HEK293 (cell line): ENCODE measurements around the gene GMDS.
A peak's percentile ranks its signal among the peaks of the same experiment; 100 is the strongest.

Experiments
- CTCF ChIA-PET: fragments of 350-600 bp; formaldehyde crosslinking; extraction: SDS; loops from one replicate; lab custom pipeline; 2021; ENCODE audit warnings: antibody characterized with exemption; lab: Yijun Ruan, JAX
- POLR2A ChIA-PET: fragments of 300-600 bp; formaldehyde crosslinking; extraction: SDS; loops from one replicate; lab custom pipeline; 2020; ENCODE audit warnings: antibody characterized with exemption, inconsistent platforms; lab: Yijun Ruan, JAX
- H3K27ac ChIP-seq: fragments of 200-500 bp; sonication (Bioruptor generic); 2 replicates; pipeline ENCODE4 v1.5.1; 2014; ENCODE audit warnings: low read depth, low read length, control low read depth, inconsistent platforms; ENCODE audit errors: extremely low read depth
- H3K36me3 ChIP-seq, 2 experiments: fragments of 200-500 bp in 1 of 2; sonication (Bioruptor generic) in 1 of 2; 1 replicate in 1 of 2; 2 replicates in 1 of 2; pipeline ENCODE4 v1.5.1; 2014 to 2017; ENCODE audit warnings: inconsistent platforms in 2 of 2, low read length in 2 of 2; ENCODE audit not compliant: control insufficient read depth in 2 of 2, insufficient read depth in 1 of 2
- H3K4me1 ChIP-seq: fragments of 200-500 bp; sonication (Bioruptor generic); 2 replicates; pipeline ENCODE4 v1.5.1; 2014; ENCODE audit warnings: mild to moderate bottlenecking, low read length, inconsistent platforms; ENCODE audit not compliant: control insufficient read depth, insufficient read depth
- H3K4me3 ChIP-seq: 2 replicates; pipeline ENCODE4 v1.5.1; 2011; ENCODE audit warnings: low read depth, mild to moderate bottlenecking, control low read depth, low read length, moderate library complexity
- H3K9me3 ChIP-seq: fragments of 200-500 bp; sonication (Bioruptor generic); 2 replicates; pipeline ENCODE4 v1.5.1; 2014; ENCODE audit warnings: low read depth, low read length, inconsistent platforms; ENCODE audit not compliant: control insufficient read depth, insufficient read depth
- KLF1 ChIP-seq: fragments of 450-650 bp; formaldehyde crosslinking; IDR thresholded peaks from 2 replicates; pipeline ENCODE4 v1.5.1; 2016; ENCODE audit warnings: missing biosample characterization, missing genetic modification characterization
- KLF16 ChIP-seq: fragments of 450-650 bp; formaldehyde crosslinking; IDR thresholded peaks from 2 replicates; pipeline ENCODE4 v1.5.1; 2017; ENCODE audit warnings: missing biosample characterization, missing genetic modification characterization
- WT1 ChIP-seq: fragments of 450-650 bp; formaldehyde crosslinking; IDR thresholded peaks from 2 replicates; pipeline ENCODE4 v1.5.1; 2016; ENCODE audit warnings: missing biosample characterization, missing genetic modification characterization
- ZBTB1 ChIP-seq: fragments of 450-650 bp; formaldehyde crosslinking; IDR thresholded peaks from 2 replicates; pipeline ENCODE4 v1.5.1; 2016; ENCODE audit warnings: missing biosample characterization, missing genetic modification characterization
- ZIC2 ChIP-seq: fragments of 450-650 bp; formaldehyde crosslinking; IDR thresholded peaks from 2 replicates; pipeline ENCODE4 v1.5.1; 2016; ENCODE audit warnings: missing biosample characterization, missing genetic modification characterization
- ZNF140 ChIP-seq: fragments of 450-650 bp; formaldehyde crosslinking; IDR thresholded peaks from 2 replicates; pipeline ENCODE4 v1.5.1; 2016; ENCODE audit warnings: missing biosample characterization, missing genetic modification characterization
- ZNF184 ChIP-seq: fragments of 450-650 bp; IDR thresholded peaks from 2 replicates; pipeline ENCODE4 v1.5.1; 2018; ENCODE audit warnings: missing biosample characterization, mild to moderate bottlenecking, missing genetic modification characterization
- ZNF248 ChIP-seq: fragments of 450-650 bp; formaldehyde crosslinking; IDR thresholded peaks from 2 replicates; pipeline ENCODE4 v1.5.1; 2017; ENCODE audit warnings: missing biosample characterization, missing genetic modification characterization
- ZNF302 ChIP-seq: fragments of 450-650 bp; formaldehyde crosslinking; IDR thresholded peaks from 2 replicates; pipeline ENCODE4 v1.5.1; 2016; ENCODE audit warnings: missing biosample characterization, missing genetic modification characterization, low read depth
- ZNF324 ChIP-seq: fragments of 450-650 bp; formaldehyde crosslinking; IDR thresholded peaks from 2 replicates; pipeline ENCODE4 v1.5.1; 2016; ENCODE audit warnings: missing biosample characterization, missing genetic modification characterization
- ZNF335 ChIP-seq: fragments of 450-650 bp; formaldehyde crosslinking; conservative IDR thresholded peaks from 2 replicates; pipeline ENCODE4 v1.5.1; 2016; ENCODE audit warnings: missing biosample characterization, missing genetic modification characterization
- ZNF350 ChIP-seq: fragments of 450-650 bp; formaldehyde crosslinking; IDR thresholded peaks from 2 replicates; pipeline ENCODE4 v1.5.0; 2017; ENCODE audit warnings: missing biosample characterization, mild to moderate bottlenecking, missing genetic modification characterization
- ZNF426 ChIP-seq: fragments of 450-650 bp; formaldehyde crosslinking; IDR thresholded peaks from 2 replicates; pipeline ENCODE4 v1.5.1; 2017; ENCODE audit warnings: missing biosample characterization, missing genetic modification characterization, mild to moderate bottlenecking, inconsistent platforms, moderate library complexity
- ZNF544 ChIP-seq: fragments of 450-650 bp; formaldehyde crosslinking; IDR thresholded peaks from 2 replicates; pipeline ENCODE4 v1.5.0; 2017; ENCODE audit warnings: missing biosample characterization, missing genetic modification characterization
- ZNF549 ChIP-seq: fragments of 450-650 bp; IDR thresholded peaks from 2 replicates; pipeline ENCODE4 v1.5.1; 2018; ENCODE audit warnings: missing biosample characterization, missing genetic modification characterization, mild to moderate bottlenecking, inconsistent platforms, moderate library complexity
- TF ChIP-seq, protein P1 (sequence below): fragments of 450-650 bp; formaldehyde crosslinking; conservative IDR thresholded peaks from 2 replicates; pipeline ENCODE4 v1.5.1; 2016; ENCODE audit warnings: low read depth, missing biosample characterization, missing genetic modification characterization
- TF ChIP-seq, protein P2 (sequence below): fragments of 450-650 bp; formaldehyde crosslinking; IDR thresholded peaks from 2 replicates; pipeline ENCODE4; 2016; ENCODE audit warnings: missing biosample characterization, missing genetic modification characterization
- TF ChIP-seq, protein P3 (sequence below): fragments of 450-650 bp; formaldehyde crosslinking; IDR thresholded peaks from 2 replicates; pipeline ENCODE4 v1.5.1; 2017; ENCODE audit warnings: missing biosample characterization, mild to moderate bottlenecking, missing genetic modification characterization, moderate library complexity
- TF ChIP-seq, protein P4 (sequence below): IDR thresholded peaks from 2 replicates; pipeline ENCODE4 v1.6.1; 2011; ENCODE audit warnings: mild to moderate bottlenecking, low read depth, low read length, borderline replicate concordance

GMDS gene

DNA sequence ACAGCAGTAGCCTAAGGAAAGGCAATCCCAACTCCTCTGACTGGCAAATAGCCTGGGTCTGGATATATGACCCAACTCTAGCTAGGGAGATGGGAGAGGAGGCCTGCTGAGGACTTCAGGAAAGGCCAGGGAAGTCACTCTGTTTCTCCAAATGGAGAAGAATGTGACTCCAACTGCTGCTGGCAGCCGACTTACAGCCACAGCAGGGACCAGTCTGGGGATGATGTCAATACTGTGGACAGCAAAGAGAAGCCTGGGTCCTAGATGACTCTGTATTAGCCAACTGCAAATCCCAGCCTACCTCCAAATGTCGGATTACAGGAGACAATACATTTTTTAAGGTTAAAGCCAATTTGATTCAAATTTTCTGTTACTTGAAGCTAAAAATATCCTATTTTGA is 403.1 kb downstream of the GMDS start:
- ChIA-PET CTCF (interaction anchor here (0.9 kb wide), 1 partner anchor 10 kb away, joined by 4 read pairs; no protein-coding TSS in a partner anchor), POLR2A (interaction anchor here (0.6 kb wide), 1 partner anchor 29 kb away, joined by 3 read pairs; no protein-coding TSS in a partner anchor)
- Histone ChIP-seq H3K27ac (no peak overlapping the region), H3K4me1 (peaks cover 33% of the 10 kb centered on the region), H3K9me3 (no peaks in the 10 kb centered on the region), H3K36me3 (no peaks in the 10 kb centered on the region), H3K4me3 (no peak overlapping the region)
- TF ChIP-seq ZIC2 (tag by site-specific recombination) (peak; percentile 42), ZNF335 (tag by site-specific recombination) (0 out of 2 replicates have a peak, but pooled peaks have one; percentile 29), ZNF426 (tag by site-specific recombination) (no peak)

DNA sequence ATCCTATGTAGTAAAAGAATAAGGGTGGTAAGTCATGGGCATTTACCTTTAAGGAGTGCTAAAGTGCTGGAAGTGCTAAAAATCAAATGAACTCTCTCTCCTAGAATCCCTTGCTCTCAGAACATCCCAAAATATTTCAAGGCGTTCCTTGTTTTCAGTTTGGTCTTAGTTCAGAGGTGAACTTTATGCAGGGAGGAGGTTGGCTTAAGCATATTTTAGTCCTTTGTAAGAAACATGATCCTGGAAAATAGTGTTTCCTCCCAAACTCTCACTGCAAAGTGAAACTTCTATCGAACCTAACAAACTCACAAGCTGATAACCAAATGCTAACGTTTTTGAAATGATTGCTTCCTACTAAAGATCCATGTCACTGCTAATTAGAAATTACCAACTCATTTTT is 404.3 kb downstream of the GMDS start:
- peaks cover 45% of the 10 kb centered on the region for H3K4me1 ChIP-seq
- no peak overlapping the region for H3K4me3 ChIP-seq
- no peak for TF ChIP-seq KLF16 (tag by site-specific recombination)
- TF ChIP-seq ZNF324 (tag by site-specific recombination): no peak
- no peak for TF ChIP-seq ZNF544 (tag by site-specific recombination)
- TF ChIP-seq ZNF302 (tag by site-specific recombination): no peak
- TF ChIP-seq ZNF140 (tag by site-specific recombination): no peak
- TF ChIP-seq WT1 (tag by site-specific recombination): no peak
- TF ChIP-seq, protein P1, sequence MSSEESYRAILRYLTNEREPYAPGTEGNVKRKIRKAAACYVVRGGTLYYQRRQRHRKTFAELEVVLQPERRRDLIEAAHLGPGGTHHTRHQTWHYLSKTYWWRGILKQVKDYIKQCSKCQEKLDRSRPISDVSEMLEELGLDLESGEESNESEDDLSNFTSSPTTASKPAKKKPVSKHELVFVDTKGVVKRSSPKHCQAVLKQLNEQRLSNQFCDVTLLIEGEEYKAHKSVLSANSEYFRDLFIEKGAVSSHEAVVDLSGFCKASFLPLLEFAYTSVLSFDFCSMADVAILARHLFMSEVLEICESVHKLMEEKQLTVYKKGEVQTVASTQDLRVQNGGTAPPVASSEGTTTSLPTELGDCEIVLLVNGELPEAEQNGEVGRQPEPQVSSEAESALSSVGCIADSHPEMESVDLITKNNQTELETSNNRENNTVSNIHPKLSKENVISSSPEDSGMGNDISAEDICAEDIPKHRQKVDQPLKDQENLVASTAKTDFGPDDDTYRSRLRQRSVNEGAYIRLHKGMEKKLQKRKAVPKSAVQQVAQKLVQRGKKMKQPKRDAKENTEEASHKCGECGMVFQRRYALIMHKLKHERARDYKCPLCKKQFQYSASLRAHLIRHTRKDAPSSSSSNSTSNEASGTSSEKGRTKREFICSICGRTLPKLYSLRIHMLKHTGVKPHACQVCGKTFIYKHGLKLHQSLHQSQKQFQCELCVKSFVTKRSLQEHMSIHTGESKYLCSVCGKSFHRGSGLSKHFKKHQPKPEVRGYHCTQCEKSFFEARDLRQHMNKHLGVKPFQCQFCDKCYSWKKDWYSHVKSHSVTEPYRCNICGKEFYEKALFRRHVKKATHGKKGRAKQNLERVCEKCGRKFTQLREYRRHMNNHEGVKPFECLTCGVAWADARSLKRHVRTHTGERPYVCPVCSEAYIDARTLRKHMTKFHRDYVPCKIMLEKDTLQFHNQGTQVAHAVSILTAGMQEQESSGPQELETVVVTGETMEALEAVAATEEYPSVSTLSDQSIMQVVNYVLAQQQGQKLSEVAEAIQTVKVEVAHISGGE (tag by site-specific recombination): no peak
- TF ChIP-seq ZBTB1 (tag by site-specific recombination): no peak
- CTCF ChIA-PET: interaction anchor here (0.6 to 0.8 kb wide), 2 partner anchors 15 to 45 kb away, joined by 3 read pairs; no protein-coding TSS in a partner anchor
- POLR2A ChIA-PET: no interaction called here
- H3K9me3 ChIP-seq: no peaks in the 10 kb centered on the region
- H3K27ac ChIP-seq: no peak overlapping the region
- H3K36me3 ChIP-seq: no peaks in the 10 kb centered on the region

DNA sequence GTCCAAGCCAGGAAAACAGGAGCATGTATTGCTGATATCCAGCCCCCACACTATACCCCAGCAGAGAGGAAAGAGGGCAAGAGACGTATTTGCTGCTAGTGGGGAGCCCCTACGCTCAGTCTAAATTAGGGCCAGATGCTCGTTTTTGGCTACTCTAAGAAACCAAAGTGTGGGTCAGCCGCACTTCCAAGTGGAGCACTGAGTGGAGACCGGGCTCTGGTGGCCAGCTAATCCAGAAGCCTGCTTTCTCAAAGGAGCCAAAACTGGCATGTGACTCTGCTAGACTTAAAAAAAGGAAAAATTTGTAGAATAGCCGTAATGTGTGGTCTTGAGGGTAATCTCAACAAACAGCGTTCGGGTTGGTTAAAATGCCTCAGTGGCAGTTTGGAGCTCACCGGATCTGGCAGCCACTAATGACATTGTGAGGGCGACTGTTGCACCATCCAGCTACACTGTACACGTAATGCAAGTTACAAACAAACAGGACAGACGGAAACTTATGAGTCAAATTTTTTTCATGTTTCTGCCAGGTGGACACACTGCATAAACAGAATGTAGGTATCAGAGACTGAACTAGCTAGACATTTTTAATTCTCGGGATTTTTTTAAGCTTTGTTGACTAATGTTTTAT is 404.8 kb downstream of the GMDS start:
- no peaks in the 10 kb centered on the region for H3K36me3 ChIP-seq
- ChIA-PET CTCF (interaction anchor here (0.6 to 0.8 kb wide), 2 partner anchors 16 to 44 kb away, joined by 3 read pairs; no protein-coding TSS in a partner anchor), POLR2A (no interaction called here)
- TF ChIP-seq ZNF549: no peak
- no peak for TF ChIP-seq ZNF248 (tag by site-specific recombination)
- TF ChIP-seq, protein P2, sequence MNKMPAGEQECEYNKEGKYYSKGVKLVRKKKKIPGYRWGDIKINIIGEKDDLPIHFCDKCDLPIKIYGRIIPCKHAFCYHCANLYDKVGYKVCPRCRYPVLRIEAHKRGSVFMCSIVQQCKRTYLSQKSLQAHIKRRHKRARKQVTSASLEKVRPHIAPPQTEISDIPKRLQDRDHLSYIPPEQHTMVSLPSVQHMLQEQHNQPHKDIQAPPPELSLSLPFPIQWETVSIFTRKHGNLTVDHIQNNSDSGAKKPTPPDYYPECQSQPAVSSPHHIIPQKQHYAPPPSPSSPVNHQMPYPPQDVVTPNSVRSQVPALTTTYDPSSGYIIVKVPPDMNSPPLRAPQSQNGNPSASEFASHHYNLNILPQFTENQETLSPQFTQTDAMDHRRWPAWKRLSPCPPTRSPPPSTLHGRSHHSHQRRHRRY: no peak
- TF ChIP-seq, protein P3, sequence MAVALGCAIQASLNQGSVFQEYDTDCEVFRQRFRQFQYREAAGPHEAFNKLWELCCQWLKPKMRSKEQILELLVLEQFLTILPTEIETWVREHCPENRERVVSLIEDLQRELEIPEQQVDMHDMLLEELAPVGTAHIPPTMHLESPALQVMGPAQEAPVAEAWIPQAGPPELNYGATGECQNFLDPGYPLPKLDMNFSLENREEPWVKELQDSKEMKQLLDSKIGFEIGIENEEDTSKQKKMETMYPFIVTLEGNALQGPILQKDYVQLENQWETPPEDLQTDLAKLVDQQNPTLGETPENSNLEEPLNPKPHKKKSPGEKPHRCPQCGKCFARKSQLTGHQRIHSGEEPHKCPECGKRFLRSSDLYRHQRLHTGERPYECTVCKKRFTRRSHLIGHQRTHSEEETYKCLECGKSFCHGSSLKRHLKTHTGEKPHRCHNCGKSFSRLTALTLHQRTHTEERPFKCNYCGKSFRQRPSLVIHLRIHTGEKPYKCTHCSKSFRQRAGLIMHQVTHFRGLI: no peak
- no peak for TF ChIP-seq ZNF184 (tag by site-specific recombination)
- no peak for TF ChIP-seq KLF1 (tag by site-specific recombination)
- TF ChIP-seq ZNF350: no peak
- TF ChIP-seq, protein P4, sequence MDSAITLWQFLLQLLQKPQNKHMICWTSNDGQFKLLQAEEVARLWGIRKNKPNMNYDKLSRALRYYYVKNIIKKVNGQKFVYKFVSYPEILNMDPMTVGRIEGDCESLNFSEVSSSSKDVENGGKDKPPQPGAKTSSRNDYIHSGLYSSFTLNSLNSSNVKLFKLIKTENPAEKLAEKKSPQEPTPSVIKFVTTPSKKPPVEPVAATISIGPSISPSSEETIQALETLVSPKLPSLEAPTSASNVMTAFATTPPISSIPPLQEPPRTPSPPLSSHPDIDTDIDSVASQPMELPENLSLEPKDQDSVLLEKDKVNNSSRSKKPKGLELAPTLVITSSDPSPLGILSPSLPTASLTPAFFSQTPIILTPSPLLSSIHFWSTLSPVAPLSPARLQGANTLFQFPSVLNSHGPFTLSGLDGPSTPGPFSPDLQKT: no peak

More for the DNA sequence above, 404.8 kb downstream of the GMDS start:
- H3K27ac ChIP-seq: peak overlapping the region; percentile 64; the same call in 1 of the 2 replicates
- peaks cover 45% of the 10 kb centered on the region for H3K4me1 ChIP-seq
- H3K4me3 ChIP-seq: no peak overlapping the region
- H3K9me3 ChIP-seq: no peaks in the 10 kb centered on the region
